GM19043 (cell line): Measurements from ENCODE around the gene SMAP1.
A peak's percentile ranks its signal among the peaks of the same experiment; 100 is the strongest.

ENCODE experiments used
- ATAC-seq: cut with Tn5 transposase; IDR thresholded peaks from one replicate; pipeline ENCODE4 v1.9.1; 2021; ENCODE audit warnings: low read depth; ENCODE audit not compliant: unreplicated experiment

Gene SMAP1

GRCh38 chr6:70667711-70668498, at the start of gene SMAP1:
Gene SMAP1 (plus strand): TSS chr6:70667883. CDS start chr6:70668024, 141 bp downstream.
- ATAC-seq = peak; percentile 81

DNA sequence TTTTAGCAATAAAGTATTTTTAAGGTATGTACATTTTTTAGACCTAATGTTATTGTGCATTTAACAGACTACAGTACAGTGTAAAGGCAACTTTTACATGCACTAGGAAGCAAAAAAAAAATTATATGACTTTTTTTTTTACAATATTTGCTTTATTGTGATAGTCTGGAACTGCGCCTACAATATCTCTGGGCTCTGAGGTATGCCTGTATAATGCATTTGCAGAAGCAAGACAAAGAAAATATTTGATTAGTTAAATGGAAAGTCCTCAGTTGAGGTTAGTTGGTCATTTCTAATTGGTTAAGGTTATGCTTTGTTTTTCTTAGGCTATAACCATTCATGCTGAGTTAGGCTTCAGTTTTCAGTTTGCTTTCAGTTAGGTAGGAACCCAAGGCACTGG, 46.9 kb upstream of the SMAP1 start:
- ATAC-seq = no peak

DNA sequence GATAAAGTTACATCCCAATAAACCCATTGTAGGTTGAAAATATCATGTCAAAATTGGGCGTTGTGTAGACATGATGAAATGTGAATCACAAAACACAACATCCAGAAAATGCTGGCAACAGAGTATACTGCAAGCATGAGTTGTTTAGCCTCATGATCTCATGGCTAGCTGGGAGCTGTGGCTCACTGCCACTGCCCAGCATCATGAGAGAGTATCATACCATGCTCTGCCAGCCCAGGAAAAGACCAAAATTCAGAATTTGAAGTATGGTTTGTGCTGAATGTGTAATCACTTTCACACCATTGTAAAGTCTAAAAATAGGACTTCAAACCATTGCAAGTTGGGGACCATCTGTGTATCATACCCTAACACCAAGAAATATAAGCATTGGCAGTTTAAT, 45.2 kb upstream of the SMAP1 start:
- no peak for ATAC-seq

- ATAC-seq = no peak
These were observed 42.2 kb upstream of the SMAP1 start for GRCh38 chr6:70625436-70625835.

DNA sequence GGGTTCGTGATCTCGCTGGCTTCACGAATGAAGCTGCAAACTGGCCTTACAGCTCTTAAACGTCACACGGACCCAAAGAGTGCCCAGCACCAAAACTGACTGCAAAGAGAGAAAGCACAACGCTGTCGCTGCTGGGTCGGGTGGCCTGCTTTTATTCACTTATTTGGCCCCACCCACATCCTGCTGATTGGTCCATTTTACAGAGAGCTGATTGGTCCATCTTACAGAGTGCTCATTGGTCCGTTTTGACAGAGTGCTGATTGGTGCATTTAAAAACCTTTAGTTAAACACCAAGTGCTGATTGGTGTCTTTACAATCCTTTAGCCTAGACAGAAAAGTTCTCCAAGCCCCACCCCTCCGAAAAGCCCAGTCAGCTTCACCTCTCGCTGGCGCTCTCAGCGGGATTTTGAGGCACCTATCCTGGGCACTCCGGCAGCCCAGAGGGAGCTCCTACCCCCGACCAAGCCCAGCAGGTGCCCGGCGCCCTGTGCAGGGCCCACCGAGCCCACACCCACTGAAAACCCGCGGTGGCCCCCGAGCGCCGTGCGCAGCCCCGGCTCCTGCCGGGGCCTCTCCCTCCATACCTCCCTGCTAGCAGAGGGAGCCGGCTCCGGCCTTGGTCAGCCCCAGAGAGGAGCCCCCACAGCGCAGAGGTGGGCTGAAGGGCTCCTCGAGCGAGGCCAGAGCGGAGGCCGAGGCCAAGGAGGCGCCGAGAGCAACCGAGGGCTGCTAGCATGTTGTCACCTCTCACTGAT, 40.0 kb upstream of the SMAP1 start:
- no peak for ATAC-seq

GRCh38 chr6:70629929-70630328, 37.8 kb upstream of the SMAP1 start:
- no peak for ATAC-seq

- ATAC-seq = no peak
These were observed 33.8 kb upstream of the SMAP1 start for GRCh38 chr6:70633870-70634269.

GRCh38 chr6:70636596-70636995, 31.1 kb upstream of the SMAP1 start:
- ATAC-seq = no peak

DNA sequence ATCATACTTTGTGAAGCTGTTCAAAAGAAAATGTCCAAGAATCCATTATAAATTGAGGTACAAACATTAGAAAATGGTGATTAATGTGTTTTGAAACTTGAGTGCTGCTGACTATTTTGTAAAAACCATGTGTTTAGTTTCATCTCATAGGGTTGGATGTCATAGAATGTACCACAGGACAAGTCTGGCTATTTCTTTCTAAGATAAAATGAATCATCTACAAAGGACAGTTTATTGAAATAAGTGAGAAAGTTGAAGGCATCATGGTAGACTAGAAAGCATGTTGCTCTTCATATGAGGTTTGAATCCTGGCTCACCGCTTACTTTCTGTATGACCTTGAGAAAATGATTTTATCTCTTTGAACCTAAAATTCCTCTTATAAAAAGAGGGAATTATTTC, 29.2 kb upstream of the SMAP1 start:
- no peak for ATAC-seq

GRCh38 chr6:70651326-70651905, 16.3 kb upstream of the SMAP1 start:
- ATAC-seq = peak; percentile 83

GRCh38 chr6:70652216-70652615, 15.5 kb upstream of the SMAP1 start:
- ATAC-seq = no peak

GRCh38 chr6:70657706-70658105, 10.0 kb upstream of the SMAP1 start:
- no peak for ATAC-seq

DNA sequence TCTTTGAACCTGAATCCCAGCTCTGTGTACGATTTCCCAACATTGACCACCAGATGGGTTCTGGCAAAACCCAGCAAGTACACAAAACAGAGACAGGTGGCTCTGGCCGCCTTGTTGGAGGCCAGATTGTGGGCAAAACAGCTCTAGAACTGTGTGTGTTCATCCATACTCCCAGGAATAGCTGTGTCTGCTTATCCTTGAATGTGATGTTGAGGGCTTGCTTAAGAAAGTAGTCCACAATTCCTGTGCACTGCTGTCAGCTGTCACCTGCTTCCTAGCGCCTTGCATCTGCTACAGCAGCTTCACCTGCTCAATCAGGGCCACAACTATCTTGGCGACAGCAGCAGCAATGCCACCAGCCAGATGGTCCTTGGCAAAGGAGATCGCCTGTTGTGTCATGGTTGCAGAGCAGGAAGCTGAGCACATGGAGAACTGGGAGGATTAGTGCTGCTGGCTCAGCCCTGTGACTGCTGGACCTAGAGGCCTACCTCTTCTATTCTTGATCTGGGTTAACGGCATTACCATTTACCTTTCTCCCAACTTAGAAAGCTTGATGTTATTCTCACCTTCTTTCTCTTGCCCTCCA, 3.7 kb upstream of the SMAP1 start:
- no peak for ATAC-seq

DNA sequence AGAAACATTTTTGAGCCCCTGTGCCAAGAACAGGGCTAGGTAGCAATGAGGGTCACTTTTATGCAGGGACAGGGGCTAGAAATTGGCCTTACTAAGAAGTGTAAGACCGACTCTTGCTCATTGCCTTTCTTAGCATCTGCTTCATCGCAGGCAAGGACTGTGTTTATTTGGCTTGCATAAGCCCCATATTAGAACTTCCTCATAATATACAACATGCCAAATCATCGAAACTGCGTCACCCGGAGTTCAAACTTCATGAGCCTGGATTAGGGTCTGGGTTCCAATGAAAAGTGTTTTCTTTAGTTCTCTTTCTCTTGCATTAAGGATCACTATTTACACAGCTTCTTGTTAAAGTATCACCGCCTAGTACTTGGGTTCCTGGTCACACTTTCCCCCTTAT, 977 bp upstream of the SMAP1 start:
- ATAC-seq = no peak

DNA sequence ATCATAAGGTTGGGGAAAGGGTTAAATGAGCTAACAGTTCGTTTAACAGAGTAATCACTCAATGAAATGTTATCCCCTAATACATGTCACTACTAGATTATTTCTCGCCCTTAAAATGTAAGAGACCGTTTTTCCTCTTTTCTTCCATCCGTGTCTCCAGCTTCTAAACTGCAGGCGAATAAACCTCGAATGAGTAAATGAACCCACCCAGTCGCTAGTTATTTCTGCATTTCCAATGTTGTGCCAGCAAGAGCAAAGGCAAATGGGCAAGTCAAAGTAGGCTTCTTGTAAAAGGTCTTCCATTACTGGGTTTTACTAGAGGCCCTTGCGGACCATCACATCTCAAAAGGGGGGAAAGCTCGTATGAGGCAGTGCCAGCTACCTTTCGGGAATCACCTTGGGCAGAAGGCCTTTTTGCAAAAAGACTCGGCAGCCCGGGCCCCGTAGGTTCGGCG, 400 bp upstream of the SMAP1 start:
- ATAC-seq = no peak

- no peak for ATAC-seq
These were observed 773 bp downstream of the SMAP1 start for GRCh38 chr6:70668499-70668812.

DNA sequence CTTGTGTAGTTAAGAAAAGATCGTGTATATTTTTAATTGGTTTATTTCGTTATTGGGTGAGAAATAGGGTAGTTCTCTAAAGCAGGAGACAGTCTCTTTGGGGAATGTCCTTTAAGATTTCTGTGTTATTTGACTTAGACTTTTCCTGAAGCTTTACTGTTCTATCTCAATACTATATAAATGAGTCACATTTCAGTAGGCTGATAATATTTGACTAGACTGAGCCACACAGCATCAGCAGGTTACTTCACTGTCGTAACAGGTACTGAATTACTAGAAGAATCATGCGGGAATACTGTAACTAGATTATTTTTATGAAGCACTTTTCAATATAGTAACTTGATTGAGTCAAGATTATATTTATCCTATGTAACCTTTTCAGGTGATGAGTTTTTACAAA, 1.4 kb downstream of the SMAP1 start:
- ATAC-seq = no peak

DNA sequence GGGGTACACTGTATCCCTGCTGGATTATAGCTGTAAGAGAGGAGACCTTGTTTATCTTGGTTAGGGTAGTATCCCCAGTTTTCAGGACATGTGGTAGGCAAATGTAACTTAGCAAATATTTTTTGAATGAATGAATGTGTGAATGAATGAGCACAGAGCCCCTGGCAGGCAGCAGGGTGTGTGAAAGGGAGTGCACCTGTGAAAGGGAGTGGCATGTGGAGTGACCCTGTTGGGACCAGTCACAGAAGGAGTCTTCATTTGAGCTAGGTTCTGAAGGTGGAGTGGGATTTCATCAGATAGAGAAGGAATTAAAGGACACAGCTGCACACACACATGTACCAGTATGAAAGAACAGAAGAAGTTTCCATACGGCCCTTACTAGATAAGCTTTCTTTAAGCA, 4.9 kb downstream of the SMAP1 start:
- ATAC-seq = no peak

- ATAC-seq = no peak
These were observed 5.4 kb downstream of the SMAP1 start for GRCh38 chr6:70673054-70673453.

- ATAC-seq = no peak
These were observed 5.9 kb downstream of the SMAP1 start for GRCh38 chr6:70673601-70674000.

GRCh38 chr6:70675822-70676221, 8.1 kb downstream of the SMAP1 start:
- ATAC-seq = no peak
